ENCODE data around the gene DYNLT4.
A peak's percentile ranks its signal among the peaks of the same experiment; 100 is the strongest.
"Not testable (repeated sequence)": the region's sequence is repeated elsewhere in the genome, so short reads cannot be mapped to it uniquely, and the experiment has no call there.

Gene DYNLT4

GRCh38 chr1:44786841-44787426 lies 20.2 kb downstream of the DYNLT4 start:
- DNase-seq = no peak

DNA sequence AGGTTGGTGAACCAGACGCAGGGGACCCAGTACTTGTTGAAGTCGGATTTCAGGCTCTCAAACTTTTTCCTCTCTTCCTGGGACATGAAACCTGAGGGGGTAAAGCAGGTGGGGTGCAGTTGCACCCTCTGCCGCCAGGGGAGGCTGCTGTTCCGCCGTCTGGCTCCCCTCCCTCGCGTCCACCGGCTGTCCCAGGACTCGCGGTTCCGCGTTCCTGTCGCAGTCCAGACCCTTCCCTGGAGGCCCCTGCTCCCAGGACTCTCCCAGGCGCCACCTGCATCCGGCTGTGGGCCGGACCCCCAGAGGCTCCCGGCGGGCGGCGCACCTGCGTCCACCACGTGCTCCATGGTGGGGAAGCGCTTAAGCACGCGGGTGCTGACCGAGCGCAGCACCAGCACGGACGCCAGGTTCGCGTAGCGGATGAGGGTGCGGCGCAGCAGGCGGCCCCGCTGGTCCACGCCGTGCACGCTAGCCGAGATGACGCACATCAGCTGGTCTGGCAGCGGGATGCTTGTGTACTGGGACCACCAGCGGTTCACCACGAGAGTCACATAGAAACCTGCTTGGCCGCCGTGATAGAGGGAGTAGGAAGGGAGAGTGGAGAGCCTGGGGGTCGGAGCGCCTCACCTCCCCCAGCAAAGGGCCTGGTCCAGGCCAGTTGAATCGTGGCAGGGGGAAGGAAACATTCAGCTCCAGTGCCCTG lies 20.9 kb downstream of the DYNLT4 start:
- DNase-seq = peak; percentile 85

- DNase-seq = no peak
Observed at GRCh38 chr1:44785501-44786137, 21.5 kb downstream of the DYNLT4 start.

DNA sequence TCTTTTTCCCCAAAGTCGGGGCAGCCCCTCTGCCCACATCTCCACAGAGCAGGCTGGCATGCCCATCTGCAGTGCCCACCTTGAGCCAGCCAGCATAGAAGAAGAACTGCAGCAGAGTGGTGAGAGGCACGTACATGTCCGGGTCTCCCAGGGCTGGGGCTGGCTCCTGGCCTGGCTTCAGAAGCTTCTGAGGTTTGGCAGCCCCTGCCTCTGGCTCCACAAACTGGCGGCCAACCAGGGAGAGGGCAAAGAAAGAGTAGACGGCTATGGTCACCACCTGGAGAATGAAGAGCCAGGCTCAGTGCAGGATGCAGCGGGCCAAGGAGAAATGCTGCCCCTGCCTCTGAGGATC lies 22.1 kb downstream of the DYNLT4 start:
- no peak for DNase-seq

- DNase-seq = no peak
Observed at GRCh38 chr1:44784094-44785028, 22.8 kb downstream of the DYNLT4 start.

GRCh38 chr1:44783697-44784093 lies 23.5 kb downstream of the DYNLT4 start:
- DNase-seq = no peak

DNA sequence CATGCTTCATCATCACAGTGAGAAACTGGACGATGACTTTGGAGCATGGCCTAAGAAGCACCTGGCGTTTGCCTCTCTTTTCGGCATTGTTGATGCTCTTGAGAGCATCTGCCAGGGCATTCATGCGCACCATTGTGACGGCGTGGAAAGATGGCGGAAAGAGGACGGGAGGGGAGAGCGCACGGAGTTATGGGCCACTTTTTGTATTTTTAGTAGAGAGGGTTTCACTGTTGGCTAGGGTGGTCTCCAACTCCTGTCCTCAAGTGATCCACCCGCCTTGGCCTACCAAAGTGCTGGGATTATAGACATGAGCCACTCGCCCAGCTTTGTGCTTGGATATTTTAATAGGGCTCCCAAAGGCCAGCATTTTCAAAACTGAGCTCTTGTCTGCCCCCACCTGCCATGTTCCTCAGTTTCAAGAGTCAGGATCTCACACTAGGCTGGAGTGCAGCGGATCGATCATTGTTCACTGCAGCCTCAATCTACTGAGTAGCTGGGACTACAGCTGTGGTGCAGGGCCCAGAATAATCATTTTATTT lies 26.5 kb downstream of the DYNLT4 start:
- DNase-seq = no peak

DNA sequence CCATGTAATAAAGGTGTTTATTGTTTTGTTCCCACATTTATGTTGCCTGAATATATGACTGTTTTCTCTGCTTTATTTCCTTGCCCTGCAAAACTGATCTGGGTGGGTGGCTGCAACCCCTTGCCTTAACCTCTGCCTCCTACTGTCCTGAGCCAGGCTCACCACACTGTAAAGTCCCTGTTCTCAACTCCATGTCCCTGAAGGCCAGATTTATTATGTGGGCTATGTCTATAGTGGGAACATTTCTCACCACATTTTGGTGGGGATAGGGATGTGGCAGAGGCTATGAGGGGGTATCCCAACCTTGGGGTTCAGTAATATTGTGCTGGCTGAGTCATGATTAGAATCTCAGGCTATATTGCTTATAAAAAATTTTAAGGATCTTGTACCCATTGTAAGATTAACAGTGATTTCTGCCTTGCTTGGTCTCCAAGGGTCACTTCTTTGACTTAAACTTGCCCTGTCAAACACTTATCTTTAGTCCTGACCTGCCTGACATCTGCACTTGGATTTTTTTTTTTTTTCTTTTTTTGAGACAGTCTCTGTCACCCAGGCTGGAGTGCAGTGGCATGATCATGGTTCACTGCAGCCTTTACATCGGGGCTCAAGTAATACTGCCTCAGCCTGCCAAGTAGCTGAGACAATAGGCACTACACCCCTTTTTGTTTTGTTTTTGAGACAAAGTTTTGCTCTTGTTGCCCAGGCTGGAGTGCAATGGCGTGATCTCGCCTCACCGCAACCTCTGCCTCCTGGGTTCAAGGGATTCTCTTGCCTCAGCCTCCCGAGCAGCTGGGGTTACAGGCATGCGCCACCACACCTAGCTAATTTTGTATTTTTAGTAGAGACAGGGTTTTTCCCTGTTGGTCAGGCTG lies 28.2 kb downstream of the DYNLT4 start:
- no peak for DNase-seq

DNA sequence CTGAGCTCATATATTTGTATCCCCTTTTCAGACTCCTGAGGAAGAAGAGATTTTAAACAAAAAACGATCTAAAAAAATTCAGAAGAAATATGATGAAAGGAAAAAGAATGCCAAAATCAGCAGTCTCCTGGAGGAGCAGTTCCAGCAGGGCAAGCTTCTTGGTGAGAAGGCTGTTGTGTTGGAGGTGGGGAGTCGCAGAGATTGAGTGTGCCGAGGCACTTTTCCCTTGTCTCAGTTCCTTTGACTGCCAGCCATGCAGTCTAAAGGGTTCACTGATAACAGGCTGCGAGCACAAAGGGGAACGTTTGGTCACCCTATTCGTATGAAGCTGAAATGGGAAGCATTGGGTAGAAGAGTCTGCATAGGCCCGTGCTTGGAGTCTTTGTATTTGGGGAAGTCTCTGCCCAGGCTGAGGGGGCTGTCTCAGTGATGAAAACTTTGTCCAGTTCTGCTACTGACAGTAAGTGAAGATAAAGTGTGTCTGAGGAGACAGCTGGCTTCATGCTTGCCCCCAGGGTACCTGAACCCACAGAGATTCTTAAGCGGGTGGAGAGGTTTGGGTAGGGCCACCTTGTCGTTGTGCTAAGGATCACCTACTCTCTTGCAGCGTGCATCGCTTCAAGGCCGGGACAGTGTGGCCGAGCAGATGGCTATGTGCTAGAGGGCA lies 29.0 kb downstream of the DYNLT4 start:
- DNase-seq = no peak

GRCh38 chr1:44777547-44777946 lies 29.6 kb downstream of the DYNLT4 start:
- DNase-seq = no peak

- no peak for DNase-seq
Observed at GRCh38 chr1:44776730-44777068, 30.5 kb downstream of the DYNLT4 start.

DNA sequence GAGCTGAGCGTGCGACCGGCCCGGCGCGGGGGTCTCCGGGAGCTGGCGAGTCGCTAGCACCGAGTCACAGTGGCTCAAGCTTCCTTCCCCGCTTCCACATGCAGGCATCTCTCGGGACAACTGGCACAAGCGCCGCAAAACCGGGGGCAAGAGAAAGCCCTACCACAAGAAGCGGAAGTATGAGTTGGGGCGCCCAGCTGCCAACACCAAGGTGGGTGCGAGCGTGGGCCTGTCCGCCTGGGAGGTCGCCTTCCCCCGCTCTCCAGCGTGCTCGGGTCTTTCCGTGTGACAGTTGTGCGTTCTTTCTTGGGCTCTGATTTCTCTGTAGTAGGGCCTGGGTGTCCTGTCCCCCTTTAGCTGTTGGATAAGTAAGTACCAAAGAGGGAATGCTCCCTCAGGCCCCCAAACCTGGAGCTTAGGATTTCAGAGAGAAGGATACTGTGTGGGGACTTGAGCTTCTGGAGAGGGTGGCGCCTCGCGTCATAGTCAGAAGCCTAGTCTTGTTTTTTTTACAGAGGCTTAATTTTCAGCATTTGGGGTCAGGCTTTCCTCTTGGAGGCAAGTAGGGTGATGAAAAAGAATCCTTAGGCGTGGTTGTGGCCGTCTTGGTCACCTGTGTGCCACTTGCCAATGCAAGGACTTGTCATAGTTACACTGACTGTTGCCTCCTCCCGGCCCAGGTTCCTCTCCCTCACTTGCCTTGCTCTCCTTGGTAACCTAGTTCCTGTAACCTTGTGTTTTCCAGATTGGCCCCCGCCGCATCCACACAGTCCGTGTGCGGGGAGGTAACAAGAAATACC lies 31.0 kb downstream of the DYNLT4 start:
- DNase-seq = peak; percentile 52

DNA sequence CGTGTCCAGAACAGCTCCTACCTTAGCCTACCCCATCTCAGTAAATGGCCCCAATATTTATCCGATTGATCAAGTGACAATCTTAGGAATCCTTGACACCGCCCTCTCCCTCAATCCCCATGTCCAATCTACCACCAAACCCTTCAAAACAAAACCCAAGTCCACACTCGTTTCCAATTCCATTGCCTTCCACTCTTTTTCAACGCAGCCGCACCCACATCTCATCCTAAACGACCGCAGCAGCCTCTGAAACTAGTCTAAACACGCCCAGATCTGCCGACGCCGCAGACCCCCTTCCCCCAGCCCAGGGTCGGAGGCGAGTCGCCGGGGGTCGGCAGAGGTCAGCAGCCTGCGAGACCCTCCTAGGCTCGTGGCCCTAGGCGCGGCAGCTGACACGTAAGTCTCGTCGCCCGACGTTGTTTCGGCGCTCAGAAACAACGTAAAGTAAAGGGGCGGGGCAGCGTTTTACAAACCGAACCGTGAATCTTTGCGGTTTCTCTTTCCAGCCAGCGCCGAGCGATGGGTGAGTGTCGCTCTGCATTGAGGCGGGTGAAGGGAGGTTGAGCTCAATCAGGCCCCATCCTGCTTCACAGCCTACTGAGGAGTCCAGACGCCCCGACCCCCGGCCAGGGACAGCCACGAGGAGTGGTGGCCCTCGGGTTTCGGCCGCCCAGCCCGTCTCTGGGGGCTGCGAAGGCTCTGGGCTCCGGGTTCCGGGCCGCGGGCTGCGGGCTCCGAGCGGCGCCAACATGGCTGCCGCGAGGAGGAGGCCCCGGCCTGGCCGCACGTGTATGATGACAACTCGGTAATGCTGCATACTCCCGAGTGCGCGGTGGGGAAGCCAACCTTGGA lies 31.8 kb downstream of the DYNLT4 start, which contains the start of gene RPS8:
TSS of gene RPS8 (plus strand) at position 463 of the 852 bp plus-strand sequence. CDS start at position 520, 57 bp downstream.
- DNase-seq = peak; percentile 93

DNA sequence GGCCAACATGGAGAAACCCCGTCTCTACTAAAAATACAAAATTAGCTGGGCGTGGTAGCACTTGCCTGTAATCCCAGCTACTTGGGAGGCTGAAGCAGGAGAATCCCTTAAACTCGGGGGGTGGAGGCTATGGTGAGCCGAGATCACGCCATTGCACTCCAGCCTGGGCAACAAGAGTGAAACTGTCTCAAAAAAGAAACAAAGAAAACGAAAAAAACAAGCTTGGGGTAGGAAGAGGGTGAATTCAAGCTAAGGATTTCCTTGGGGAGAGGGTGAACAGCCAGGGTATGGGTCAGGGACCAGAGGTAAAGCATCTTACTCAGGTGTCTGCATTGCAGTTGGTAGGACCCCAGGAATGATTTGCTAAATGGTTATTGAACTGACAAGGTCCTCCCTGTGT lies 40.7 kb downstream of the DYNLT4 start:
- not testable (repeated sequence) for DNase-seq

DNA sequence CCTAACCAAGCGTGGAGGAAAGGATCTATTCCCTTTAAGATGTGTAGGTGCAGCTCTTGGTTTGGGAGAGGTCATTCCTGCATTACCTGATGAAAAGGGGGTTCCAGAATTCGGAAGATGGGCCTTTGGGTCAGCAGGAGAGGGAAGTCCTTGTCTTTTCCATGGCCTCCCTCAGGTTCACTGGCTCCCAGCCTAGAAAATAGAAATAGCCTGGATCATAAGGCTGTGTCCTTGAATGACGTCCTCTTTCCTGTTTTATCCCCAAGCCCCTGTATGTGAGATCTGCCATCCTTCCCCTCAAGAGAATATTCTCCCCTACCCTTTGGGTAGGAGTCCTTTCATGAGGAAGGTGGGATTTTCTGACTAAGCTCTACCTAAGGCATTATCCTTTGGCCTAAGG lies 46.3 kb downstream of the DYNLT4 start:
- no peak for DNase-seq

GRCh38 chr1:44759077-44759476 lies 48.1 kb downstream of the DYNLT4 start:
- DNase-seq = no peak

DNA sequence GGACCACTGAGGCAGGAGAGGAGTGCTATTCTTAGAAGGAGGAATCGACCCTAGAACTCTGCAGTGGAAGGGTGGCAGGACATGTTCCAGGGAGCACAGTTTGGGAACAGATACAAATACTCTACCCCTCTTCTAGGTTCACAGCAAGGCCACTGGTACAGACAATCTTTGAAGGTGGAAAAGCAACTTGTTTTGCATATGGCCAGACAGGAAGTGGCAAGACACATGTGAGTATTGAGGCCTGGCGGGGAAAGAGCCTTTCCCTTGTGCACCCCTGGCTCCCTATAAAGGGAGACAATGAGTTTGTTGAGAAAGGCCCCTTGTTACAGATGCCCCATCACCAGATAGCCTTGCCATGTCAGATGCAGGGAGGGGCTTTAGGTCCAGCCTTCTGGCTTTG lies 49.7 kb downstream of the DYNLT4 start:
- no peak for DNase-seq
